ENCODE results near the gene RCSD1.

GRCh38 chr1:167614851-167615250, 15.2 kb upstream of the RCSD1 start:
- TF ChIP-seq CTCF (IDR thresholded peaks at IDR 0.05) (no peak), POLR2A (IDR thresholded peaks at IDR 0.05) (no peak)

All from testis (tissue), 2 donors.